HCT116 (cell line): ENCODE results near the gene MMP12. TPM values are rescaled to one million over a fixed set of nuclear protein-coding genes. Genes with fewer than 3 reads are reported as not detected.

Source experiments
- ATAC-seq: fragments of 200-7000 bp; cut with Tn5 transposase; 2 replicates; pipeline ENCODE4 v1.9.1; 2020; ENCODE audit warnings: mild to moderate bottlenecking, moderate library complexity
- BruUV-seq: library from RNA; stranded (reverse); fragments of 400-500 nt; replicated peaks from 2 replicates; lab custom pipeline; 2021; lab: Mats Ljungman, UMichigan
- CTCF ChIA-PET: fragments of 300-600 bp; sonication (Branson Sonifier 250); formaldehyde crosslinking; loops from one replicate; lab custom pipeline; 2021; ENCODE audit warnings: antibody characterized with exemption; lab: Charles Lee
- POLR2A ChIA-PET: fragments of 300-600, 350-600 bp; sonication (Branson Sonifier 250); formaldehyde crosslinking; loops from one replicate; lab custom pipeline; 2021; ENCODE audit warnings: antibody characterized with exemption; lab: Charles Lee
- RAD21 ChIA-PET, 2 experiments: fragments of 300-600 bp; sonication (Branson Sonifier 250); formaldehyde crosslinking; loops; one replicate each; lab custom pipeline; 2023; ENCODE audit warnings: low total read pairs in 2 of 2; ENCODE audit not compliant: uncharacterized antibody in 2 of 2, unreplicated experiment in 2 of 2, low non-redundant PET in 1 of 2; lab: Charles Lee
- DNase-seq: peaks from one replicate; pipeline ENCODE4 v3.0.0-alpha.2; 2010; ENCODE audit warnings: low read depth, low spot score
- H2AFZ ChIP-seq: fragments of 200-600 bp; shearing (Covaris generic), sonication (generic); 2 replicates; pipeline ENCODE4 v1.6.1; 2017; ENCODE audit warnings: low read depth, mixed run types, mixed read lengths, antibody characterized with exemption, low read length; ENCODE audit not compliant: poor library complexity, severe bottlenecking
- H3K27ac ChIP-seq: 2 replicates; pipeline ENCODE4 v1.5.1; 2012; ENCODE audit warnings: low read depth, low read length
- H3K27me3 ChIP-seq: fragments of 200-600 bp; sonication (generic); 2 replicates; pipeline ENCODE4 v1.6.1; 2016; ENCODE audit warnings: mixed run types, low read length, mixed read lengths; ENCODE audit not compliant: insufficient read depth
- H3K36me3 ChIP-seq, 2 experiments: fragments of 200-500 bp in 1 of 2; fragments of 200-600 bp in 1 of 2; sonication (Bioruptor generic) in 1 of 2; sonication (generic) in 1 of 2; 2 replicates each; pipeline versions ENCODE4 v1.5.1 to v1.6.1; 2014 to 2016; ENCODE audit warnings: low read length in 2 of 2, inconsistent platforms in 1 of 2, mixed read lengths in 1 of 2, mixed run types in 1 of 2; ENCODE audit not compliant: insufficient read depth in 2 of 2, control insufficient read depth in 1 of 2
- H3K4me1 ChIP-seq, 2 experiments: fragments of 200-600 bp in 1 of 2; sonication (generic) in 1 of 2; 2 replicates each; pipeline versions ENCODE4 v1.5.1 to v1.6.1; 2012 to 2017; ENCODE audit warnings: low read length in 2 of 2, inconsistent platforms in 1 of 2, mild to moderate bottlenecking in 1 of 2, mixed read lengths in 1 of 2, mixed run types in 1 of 2, moderate library complexity in 1 of 2; ENCODE audit not compliant: insufficient read depth in 2 of 2, control insufficient read depth in 1 of 2
- H3K4me2 ChIP-seq: fragments of 200-600 bp; sonication (generic); 2 replicates; pipeline ENCODE4 v1.6.1; 2017; ENCODE audit warnings: mixed run types, low read length, mixed read lengths
- H3K4me3 ChIP-seq, 2 experiments: fragments of 200-600 bp in 1 of 2; sonication (generic) in 1 of 2; replicated peaks in 1 of 2; 2 replicates each; pipeline ENCODE4 v1.5.1; 2011 to 2016; ENCODE audit warnings: low read length in 2 of 2, control low read depth in 1 of 2, low read depth in 1 of 2, mild to moderate bottlenecking in 1 of 2, mixed read lengths in 1 of 2, mixed run types in 1 of 2
- H3K79me2 ChIP-seq: fragments of 200-600 bp; sonication (generic); 2 replicates; pipeline ENCODE4 v1.6.1; 2017; ENCODE audit warnings: mild to moderate bottlenecking, mixed run types, low read length, moderate library complexity, mixed read lengths; ENCODE audit not compliant: insufficient read depth
- H3K9ac ChIP-seq: fragments of 200-600 bp; sonication (generic); 2 replicates; pipeline ENCODE4 v1.6.1; 2016; ENCODE audit warnings: low read length, mixed read lengths
- H3K9me2 ChIP-seq: fragments of 200-600 bp; sonication (generic), shearing (Covaris generic); 2 replicates; pipeline ENCODE4 v1.6.1; 2017; ENCODE audit warnings: mixed run types, mild to moderate bottlenecking, moderate library complexity; ENCODE audit not compliant: insufficient read depth
- H3K9me3 ChIP-seq, 2 experiments: fragments of 200-500 bp in 1 of 2; fragments of 200-600 bp in 1 of 2; sonication (Bioruptor generic) in 1 of 2; sonication (generic) in 1 of 2; 2 replicates each; pipeline ENCODE4 v1.6.1; 2014 to 2017; ENCODE audit warnings: low read length in 2 of 2, mixed read lengths in 2 of 2, inconsistent platforms in 1 of 2, low read depth in 1 of 2, mild to moderate bottlenecking in 1 of 2, mixed run types in 1 of 2, moderate library complexity in 1 of 2; ENCODE audit not compliant: control insufficient read depth in 1 of 2, insufficient read depth in 1 of 2
- H4K20me1 ChIP-seq: fragments of 200-600 bp; sonication (generic), shearing (Covaris generic); 2 replicates; pipeline ENCODE4 v1.6.1; 2017; ENCODE audit warnings: mixed run types, mild to moderate bottlenecking, moderate library complexity; ENCODE audit not compliant: insufficient read depth
- CBX3 ChIP-seq: IDR thresholded peaks from 2 replicates; pipeline ENCODE4 v1.6.1; 2012; ENCODE audit warnings: low read depth
- CEBPB ChIP-seq: IDR thresholded peaks from 2 replicates; pipeline ENCODE4 v1.6.1; 2012; ENCODE audit warnings: low read depth
- EGR1 ChIP-seq: IDR thresholded peaks from 2 replicates; pipeline ENCODE4 v1.6.1; 2012; ENCODE audit warnings: low read depth
- ELF1 ChIP-seq: IDR thresholded peaks from 2 replicates; pipeline ENCODE4 v1.6.1; 2012; ENCODE audit warnings: low read depth, borderline replicate concordance
- EZH2 ChIP-seq: fragments of 200-600 bp; sonication (generic); IDR thresholded peaks from 2 replicates; pipeline ENCODE4 v1.6.1; 2017; ENCODE audit warnings: antibody characterized with exemption, mixed run types
- FOSL1 ChIP-seq: IDR thresholded peaks from 2 replicates; pipeline ENCODE4 v1.6.1; 2012; ENCODE audit warnings: low read depth
- POLR2AphosphoS5 ChIP-seq: IDR thresholded peaks from 2 replicates; pipeline ENCODE4 v1.6.1; 2011; ENCODE audit warnings: mild to moderate bottlenecking, low read depth, low read length, moderate library complexity
- RAD21 ChIP-seq: IDR thresholded peaks from 2 replicates; pipeline ENCODE4 v1.6.1; 2012; ENCODE audit warnings: low read depth, mild to moderate bottlenecking
- SIN3A ChIP-seq: IDR thresholded peaks from 2 replicates; pipeline ENCODE4 v1.6.1; 2012; ENCODE audit warnings: low read depth
- SP1 ChIP-seq: IDR thresholded peaks from 2 replicates; pipeline ENCODE4 v1.6.1; 2012; ENCODE audit warnings: low read depth
- SRF ChIP-seq: IDR thresholded peaks from 2 replicates; pipeline ENCODE4 v1.6.1; 2012; ENCODE audit warnings: low read depth
- YY1 ChIP-seq: IDR thresholded peaks from 2 replicates; pipeline ENCODE4 v1.6.1; 2011; ENCODE audit warnings: low read length, low read depth, moderate library complexity, mild to moderate bottlenecking; ENCODE audit not compliant: insufficient replicate concordance; ENCODE audit errors: extremely low read depth
- intact Hi-C: fragments of 100-400 bp; cut with micrococcal nuclease; formaldehyde crosslinking; loops from 2 replicates; pipeline ENCODE4 v1.10.0; 2022
- total RNA-seq: library from RNA; stranded (reverse); gene quantifications from one replicate; pipeline ENCODE4 v1.2.1, GENCODE V29; 2021; ENCODE audit not compliant: unreplicated experiment
- TF ChIP-seq, protein P1 (sequence below): IDR thresholded peaks from 2 replicates; pipeline ENCODE4 v1.6.1; 2012; ENCODE audit warnings: low read depth
- TF ChIP-seq, protein P2 (sequence below): IDR thresholded peaks from 2 replicates; pipeline ENCODE4 v1.6.1; 2012
- TF ChIP-seq, protein P3 (sequence below): IDR thresholded peaks from 2 replicates; pipeline ENCODE4 v1.6.1; 2011; ENCODE audit warnings: mild to moderate bottlenecking, low read length, moderate library complexity; ENCODE audit not compliant: insufficient replicate concordance; ENCODE audit errors: extremely low read depth

The MMP12 gene
- total RNA-seq, 1 experiment from 2014 or later: not detected

DNA sequence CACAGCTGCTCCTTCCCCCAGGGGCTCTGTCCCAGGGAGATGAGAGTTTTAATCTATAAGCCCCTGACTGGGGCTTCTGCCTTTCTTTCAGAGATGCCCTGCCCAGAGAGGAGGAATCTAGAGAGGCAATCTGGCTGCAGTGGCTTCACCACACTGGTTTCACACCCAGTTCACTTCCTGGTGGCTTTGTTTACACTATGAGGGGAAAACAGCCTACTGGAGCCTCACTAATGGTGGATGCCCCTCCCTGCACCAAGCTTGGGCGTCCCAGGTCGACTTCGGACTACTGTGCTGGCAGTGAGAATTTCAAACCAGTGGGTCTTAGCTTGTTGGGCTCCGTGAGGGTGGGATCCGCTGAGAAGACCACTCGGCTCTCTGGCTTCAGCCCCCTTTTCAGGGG lies 55.3 kb downstream of the MMP12 start (continued):
- TF ChIP-seq, protein P1, sequence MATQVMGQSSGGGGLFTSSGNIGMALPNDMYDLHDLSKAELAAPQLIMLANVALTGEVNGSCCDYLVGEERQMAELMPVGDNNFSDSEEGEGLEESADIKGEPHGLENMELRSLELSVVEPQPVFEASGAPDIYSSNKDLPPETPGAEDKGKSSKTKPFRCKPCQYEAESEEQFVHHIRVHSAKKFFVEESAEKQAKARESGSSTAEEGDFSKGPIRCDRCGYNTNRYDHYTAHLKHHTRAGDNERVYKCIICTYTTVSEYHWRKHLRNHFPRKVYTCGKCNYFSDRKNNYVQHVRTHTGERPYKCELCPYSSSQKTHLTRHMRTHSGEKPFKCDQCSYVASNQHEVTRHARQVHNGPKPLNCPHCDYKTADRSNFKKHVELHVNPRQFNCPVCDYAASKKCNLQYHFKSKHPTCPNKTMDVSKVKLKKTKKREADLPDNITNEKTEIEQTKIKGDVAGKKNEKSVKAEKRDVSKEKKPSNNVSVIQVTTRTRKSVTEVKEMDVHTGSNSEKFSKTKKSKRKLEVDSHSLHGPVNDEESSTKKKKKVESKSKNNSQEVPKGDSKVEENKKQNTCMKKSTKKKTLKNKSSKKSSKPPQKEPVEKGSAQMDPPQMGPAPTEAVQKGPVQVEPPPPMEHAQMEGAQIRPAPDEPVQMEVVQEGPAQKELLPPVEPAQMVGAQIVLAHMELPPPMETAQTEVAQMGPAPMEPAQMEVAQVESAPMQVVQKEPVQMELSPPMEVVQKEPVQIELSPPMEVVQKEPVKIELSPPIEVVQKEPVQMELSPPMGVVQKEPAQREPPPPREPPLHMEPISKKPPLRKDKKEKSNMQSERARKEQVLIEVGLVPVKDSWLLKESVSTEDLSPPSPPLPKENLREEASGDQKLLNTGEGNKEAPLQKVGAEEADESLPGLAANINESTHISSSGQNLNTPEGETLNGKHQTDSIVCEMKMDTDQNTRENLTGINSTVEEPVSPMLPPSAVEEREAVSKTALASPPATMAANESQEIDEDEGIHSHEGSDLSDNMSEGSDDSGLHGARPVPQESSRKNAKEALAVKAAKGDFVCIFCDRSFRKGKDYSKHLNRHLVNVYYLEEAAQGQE: no peak
- no peak for TF ChIP-seq CBX3

DNA sequence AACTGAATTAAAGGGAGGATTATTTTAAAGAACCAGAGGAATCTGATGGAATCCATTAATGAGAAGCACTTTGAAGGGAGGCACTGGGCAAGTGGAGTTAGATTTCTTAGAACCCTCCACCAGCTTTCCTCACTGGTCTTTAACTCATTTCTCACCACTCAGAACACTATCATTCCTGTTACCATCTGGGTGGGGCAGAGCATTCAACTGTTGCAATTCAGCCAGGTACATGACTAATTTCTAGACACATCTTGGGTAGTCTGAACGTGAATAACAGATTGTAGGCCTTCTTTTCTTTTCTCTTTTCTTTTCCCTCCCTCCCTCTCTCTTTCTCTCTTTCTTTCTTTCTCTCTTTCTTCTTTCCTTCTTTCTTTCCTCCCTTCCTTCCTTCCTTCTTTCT lies 61.3 kb downstream of the MMP12 start:
- Histone ChIP-seq H4K20me1 (no peaks in the 10 kb centered on the region), H3K36me3 (no peaks in the 10 kb centered on the region), H3K4me2 (no peak overlapping the region), H3K9ac (no peak overlapping the region), H3K4me1 (peaks cover 0 to 1% of the 10 kb centered on the region in 2 experiments; a peak in 1 of 4 replicates), H3K27me3 (no peaks in the 10 kb centered on the region), H2AFZ (no peak overlapping the region), H3K27ac (no peak overlapping the region), H3K9me2 (no peaks in the 10 kb centered on the region), H3K4me3 (no peak overlapping the region)
- ATAC-seq: no peak
- ChIA-PET RAD21 (no interaction called here), POLR2A (no interaction called here), CTCF (no interaction called here)
- DNase-seq: no peak
- intact Hi-C loops: no loop called here
- BruUV-seq: no TSS peak
- TF ChIP-seq ELF1 (no peak), EZH2 (no peak), SRF (no peak), FOSL1 (no peak), POLR2AphosphoS5 (no peak), SIN3A (no peak), CBX3 (no peak), YY1 (no peak), RAD21 (no peak), SP1 (no peak), EGR1 (no peak), CEBPB (no peak)
- TF ChIP-seq, protein P2, sequence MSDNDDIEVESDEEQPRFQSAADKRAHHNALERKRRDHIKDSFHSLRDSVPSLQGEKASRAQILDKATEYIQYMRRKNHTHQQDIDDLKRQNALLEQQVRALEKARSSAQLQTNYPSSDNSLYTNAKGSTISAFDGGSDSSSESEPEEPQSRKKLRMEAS: no peak
- TF ChIP-seq, protein P3, sequence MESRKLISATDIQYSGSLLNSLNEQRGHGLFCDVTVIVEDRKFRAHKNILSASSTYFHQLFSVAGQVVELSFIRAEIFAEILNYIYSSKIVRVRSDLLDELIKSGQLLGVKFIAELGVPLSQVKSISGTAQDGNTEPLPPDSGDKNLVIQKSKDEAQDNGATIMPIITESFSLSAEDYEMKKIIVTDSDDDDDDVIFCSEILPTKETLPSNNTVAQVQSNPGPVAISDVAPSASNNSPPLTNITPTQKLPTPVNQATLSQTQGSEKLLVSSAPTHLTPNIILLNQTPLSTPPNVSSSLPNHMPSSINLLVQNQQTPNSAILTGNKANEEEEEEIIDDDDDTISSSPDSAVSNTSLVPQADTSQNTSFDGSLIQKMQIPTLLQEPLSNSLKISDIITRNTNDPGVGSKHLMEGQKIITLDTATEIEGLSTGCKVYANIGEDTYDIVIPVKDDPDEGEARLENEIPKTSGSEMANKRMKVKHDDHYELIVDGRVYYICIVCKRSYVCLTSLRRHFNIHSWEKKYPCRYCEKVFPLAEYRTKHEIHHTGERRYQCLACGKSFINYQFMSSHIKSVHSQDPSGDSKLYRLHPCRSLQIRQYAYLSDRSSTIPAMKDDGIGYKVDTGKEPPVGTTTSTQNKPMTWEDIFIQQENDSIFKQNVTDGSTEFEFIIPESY: no peak
- TF ChIP-seq, protein P1: no peak
- TF ChIP-seq, all 23 proteins: peak for 0
- Histone ChIP-seq H3K79me2 (no peaks in the 10 kb centered on the region), H3K9me3 (no peaks in the 10 kb centered on the region)
